IPS-20b (cell line): ENCODE results near the gene DBR1.

ENCODE experiments used
- H3K27ac ChIP-seq: one replicate; pipeline ENCODE4 v1.5.1; 2013; ENCODE audit warnings: low read length
- H3K27me3 ChIP-seq: 2 replicates; pipeline ENCODE4 v1.6.1; 2013; ENCODE audit warnings: mild to moderate bottlenecking, low read length, inconsistent platforms; ENCODE audit not compliant: insufficient read depth
- H3K36me3 ChIP-seq: 2 replicates; pipeline ENCODE4 v1.6.1; 2013; ENCODE audit warnings: low read depth, mild to moderate bottlenecking, inconsistent platforms, low read length, moderate library complexity; ENCODE audit not compliant: insufficient read depth
- H3K4me1 ChIP-seq: 2 replicates; pipeline ENCODE4 v1.6.1; 2013; ENCODE audit warnings: mild to moderate bottlenecking, control low read depth, inconsistent platforms, low read length, moderate library complexity; ENCODE audit not compliant: insufficient read depth
- H3K4me3 ChIP-seq: 2 replicates; pipeline ENCODE4 v1.5.1; 2013; ENCODE audit warnings: mild to moderate bottlenecking, low read length, inconsistent platforms
- H3K9ac ChIP-seq: 2 replicates; pipeline ENCODE4 v1.6.1; 2013; ENCODE audit warnings: low read depth, mild to moderate bottlenecking, inconsistent platforms, low read length, moderate library complexity
- H3K9me3 ChIP-seq: 2 replicates; pipeline ENCODE4 v1.6.1; 2013; ENCODE audit warnings: mild to moderate bottlenecking, low read depth, low read length, inconsistent platforms; ENCODE audit not compliant: insufficient read depth

DBR1 gene

GRCh38 chr3:138136201-138136600 is 38.5 kb downstream of the DBR1 start:
- H3K27me3 ChIP-seq: no peaks in the 10 kb centered on the region
- no peaks in the 10 kb centered on the region for H3K9me3 ChIP-seq
- no peak overlapping the region for H3K27ac ChIP-seq
- H3K4me1 ChIP-seq: no peaks in the 10 kb centered on the region
- H3K4me3 ChIP-seq: no peak overlapping the region
- H3K9ac ChIP-seq: no peak overlapping the region
- no peaks in the 10 kb centered on the region for H3K36me3 ChIP-seq

- Histone ChIP-seq H3K36me3 (no peaks in the 10 kb centered on the region), H3K4me1 (no peaks in the 10 kb centered on the region), H3K4me3 (no peak overlapping the region), H3K9me3 (no peaks in the 10 kb centered on the region), H3K27me3 (no peaks in the 10 kb centered on the region), H3K9ac (no peak overlapping the region), H3K27ac (no peak overlapping the region)
Observed at GRCh38 chr3:138135833-138136194, 38.9 kb downstream of the DBR1 start.

DNA sequence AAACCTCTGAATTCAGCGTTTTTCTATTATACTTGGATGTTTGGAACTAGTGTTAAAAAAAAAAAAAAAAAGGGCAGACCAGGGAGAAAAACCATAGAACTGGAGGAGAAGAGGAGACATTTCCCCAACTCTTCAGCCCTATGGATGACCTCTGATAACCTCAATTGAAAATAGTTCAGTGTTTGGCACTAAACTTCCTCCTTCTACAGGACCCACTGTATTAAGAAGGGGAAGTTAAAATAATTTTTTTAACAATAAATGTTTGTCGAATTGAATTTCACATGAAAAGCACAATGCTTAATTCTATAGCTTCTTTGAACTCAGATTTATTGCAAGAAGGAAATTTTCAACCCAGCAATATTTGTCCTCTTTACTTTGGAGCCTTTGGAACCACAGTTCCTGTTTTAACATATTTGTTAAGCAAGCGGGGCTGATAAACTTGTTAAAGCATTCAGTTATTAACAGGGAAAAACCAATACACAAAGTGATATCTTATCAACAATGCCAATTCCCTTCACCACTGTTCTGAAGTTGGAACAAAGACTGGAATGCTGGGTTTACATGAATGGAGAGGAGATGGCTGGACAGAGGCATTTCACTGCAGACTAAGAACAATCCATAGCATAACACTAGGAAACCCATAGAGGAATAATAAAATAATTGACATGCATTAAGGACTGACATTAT is 39.4 kb downstream of the DBR1 start:
- Histone ChIP-seq H3K36me3 (no peaks in the 10 kb centered on the region), H3K27ac (no peak overlapping the region), H3K9me3 (no peaks in the 10 kb centered on the region), H3K27me3 (no peaks in the 10 kb centered on the region), H3K9ac (no peak overlapping the region), H3K4me3 (no peak overlapping the region), H3K4me1 (no peaks in the 10 kb centered on the region)

DNA sequence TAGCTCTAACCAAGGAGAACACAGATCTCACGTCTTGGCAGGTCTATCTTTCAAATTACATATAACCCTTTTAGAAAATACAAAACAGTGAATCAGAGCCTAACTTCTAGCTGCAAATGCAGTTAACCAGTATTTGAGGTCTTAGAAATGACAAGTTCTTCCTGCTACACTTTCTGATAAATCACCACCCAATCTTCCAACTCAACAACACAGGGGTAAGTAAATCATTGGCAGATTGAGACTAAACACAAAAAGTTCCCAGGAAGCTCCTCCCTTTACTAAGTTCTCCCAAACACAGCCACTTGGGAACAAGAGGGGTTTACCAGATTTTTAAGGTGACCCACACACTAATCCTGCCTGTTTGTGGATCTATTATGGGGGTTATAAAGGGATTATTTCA is 42.5 kb downstream of the DBR1 start, which contains the start of gene A4GNT:
Gene A4GNT (minus strand): TSS at position 152 of the 400 bp plus-strand sequence. CDS start 1,134 bp downstream, outside the sequence.
- Histone ChIP-seq H3K9ac (no peak within 1 kb of the TSS), H3K4me1 (no peaks in the 10 kb centered on the region), H3K27ac (no peak within 1 kb of the TSS), H3K4me3 (no peak within 1 kb of the TSS), H3K27me3 (no peaks in the 10 kb centered on the region), H3K9me3 (no peaks in the 10 kb centered on the region), H3K36me3 (no peaks in the 10 kb centered on the region)

- Histone ChIP-seq H3K9ac (no peak overlapping the region), H3K9me3 (no peaks in the 10 kb centered on the region; the same call in 1 of the 2 replicates), H3K27ac (no peak overlapping the region), H3K27me3 (no peaks in the 10 kb centered on the region), H3K36me3 (no peaks in the 10 kb centered on the region), H3K4me1 (no peaks in the 10 kb centered on the region), H3K4me3 (no peak overlapping the region)
Observed at GRCh38 chr3:138127636-138128365, 46.9 kb downstream of the DBR1 start.

- H3K36me3 ChIP-seq: no peaks in the 10 kb centered on the region
- H3K27ac ChIP-seq: no peak overlapping the region
- no peaks in the 10 kb centered on the region; the same call in 1 of the 2 replicates for H3K9me3 ChIP-seq
- H3K4me3 ChIP-seq: no peak overlapping the region
- no peaks in the 10 kb centered on the region for H3K27me3 ChIP-seq
- no peaks in the 10 kb centered on the region for H3K4me1 ChIP-seq
- H3K9ac ChIP-seq: no peak overlapping the region
Observed at GRCh38 chr3:138125548-138126221, 49.0 kb downstream of the DBR1 start.

DNA sequence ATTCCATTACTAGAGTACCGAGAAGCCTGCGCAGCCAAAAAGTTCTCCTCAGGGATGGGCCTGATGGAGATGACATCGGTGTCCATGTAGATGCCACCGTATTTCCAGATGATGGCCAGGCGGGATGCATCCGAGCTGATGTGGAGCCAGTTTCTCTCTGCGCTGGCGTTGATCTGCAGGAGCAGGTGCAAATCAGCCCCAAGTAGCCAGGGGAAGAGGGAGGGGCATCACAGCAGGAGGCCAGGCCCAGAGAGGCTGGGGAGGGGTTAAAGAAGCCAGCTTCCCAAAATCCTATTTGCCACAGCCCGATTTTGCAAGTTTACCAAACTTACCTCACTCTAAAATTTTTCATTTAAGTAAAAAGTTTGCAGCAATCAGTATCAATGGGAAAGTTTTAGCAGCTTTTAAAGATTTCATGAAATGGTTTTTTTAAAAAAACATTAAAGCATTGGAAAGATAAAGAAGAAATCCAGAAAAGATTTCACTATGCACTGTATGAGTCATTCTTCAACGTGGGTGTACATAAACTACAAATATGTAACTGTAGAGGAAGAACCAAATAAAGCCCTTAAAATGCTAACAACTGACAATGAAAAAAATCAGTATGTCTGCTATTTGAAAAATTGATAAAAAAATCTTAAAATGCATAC is 49.9 kb downstream of the DBR1 start:
- Histone ChIP-seq H3K4me1 (no peaks in the 10 kb centered on the region), H3K4me3 (no peak overlapping the region), H3K9ac (no peak overlapping the region), H3K27ac (no peak overlapping the region), H3K27me3 (no peaks in the 10 kb centered on the region), H3K36me3 (no peaks in the 10 kb centered on the region), H3K9me3 (no peaks in the 10 kb centered on the region; the same call in 1 of the 2 replicates)

DNA sequence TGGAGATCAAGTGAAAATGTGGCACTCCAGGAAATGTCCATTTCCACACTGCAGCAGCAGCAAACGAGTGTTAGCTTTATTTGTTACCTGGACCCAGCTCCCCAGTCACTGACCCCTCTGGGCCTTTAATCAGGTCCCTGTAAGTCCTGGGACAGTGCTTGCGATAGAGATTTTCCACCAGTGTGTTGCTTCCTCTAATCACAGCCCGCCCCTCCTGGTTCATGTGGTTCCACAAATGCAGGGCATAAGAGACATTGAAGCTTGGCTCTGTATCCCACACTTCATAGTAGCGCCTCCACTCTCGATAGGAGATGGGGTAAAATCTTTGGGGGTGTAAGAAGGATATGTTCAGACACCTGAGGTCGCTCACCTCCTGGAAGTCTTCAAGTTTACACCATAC is 50.5 kb downstream of the DBR1 start:
- Histone ChIP-seq H3K27ac (no peak overlapping the region), H3K4me1 (0 out of 2 replicates have a peak, but pooled peaks cover 1% of the 10 kb centered on the region), H3K9ac (no peak overlapping the region)

GRCh38 chr3:138119423-138119766 is 55.3 kb downstream of the DBR1 start:
- H3K9ac ChIP-seq: no peak overlapping the region
- no peaks in the 10 kb centered on the region; the same call in 1 of the 2 replicates for H3K9me3 ChIP-seq
- no peaks in the 10 kb centered on the region for H3K36me3 ChIP-seq
- no peak overlapping the region for H3K4me3 ChIP-seq
- H3K4me1 ChIP-seq: peaks cover 10% of the 10 kb centered on the region; the same call in 1 of the 2 replicates
- no peak overlapping the region for H3K27ac ChIP-seq
- H3K27me3 ChIP-seq: 0 out of 2 replicates have a peak, but pooled peaks cover 3% of the 10 kb centered on the region

More for the DNA sequence above, 50.5 kb downstream of the DBR1 start:
- H3K4me3 ChIP-seq: no peak overlapping the region
- no peaks in the 10 kb centered on the region for H3K27me3 ChIP-seq
- no peaks in the 10 kb centered on the region for H3K36me3 ChIP-seq
- no peaks in the 10 kb centered on the region; the same call in 1 of the 2 replicates for H3K9me3 ChIP-seq

GRCh38 chr3:138118612-138119422 is 55.9 kb downstream of the DBR1 start:
- Histone ChIP-seq H3K9ac (no peak overlapping the region), H3K4me3 (no peak overlapping the region), H3K9me3 (no peaks in the 10 kb centered on the region; the same call in 1 of the 2 replicates), H3K27ac (no peak overlapping the region), H3K27me3 (0 out of 2 replicates have a peak, but pooled peaks cover 3% of the 10 kb centered on the region), H3K4me1 (peaks cover 14% of the 10 kb centered on the region; the same call in 1 of the 2 replicates), H3K36me3 (no peaks in the 10 kb centered on the region)
